T-helper 17 cell (primary cell): ENCODE data around the gene EMC9. TPM values are rescaled to one million over a fixed set of nuclear protein-coding genes. Genes with fewer than 3 reads are reported as not detected.

Source experiments
- ATAC-seq: fragments of 150-1000 bp; cut with Tn5 transposase; 2 replicates; pipeline ENCODE4 v1.10.0; 2021; ENCODE audit warnings: mild to moderate bottlenecking, moderate library complexity
- DNase-seq, 3 donors: peaks; one replicate each; pipeline versions ENCODE4 v3.0.0 to v3.0.0-alpha.2; 2020 to 2021
- H3K9me3 ChIP-seq: one replicate; pipeline ENCODE4 v1.7.0; 2013; ENCODE audit warnings: low read length, mild to moderate bottlenecking; ENCODE audit not compliant: control insufficient read depth, poor library complexity, severe bottlenecking
- H3K27ac Mint-ChIP-seq: one replicate; pipeline ENCODE4 v1.8.0; 2022; ENCODE audit warnings: mild to moderate bottlenecking, moderate library complexity, mixed read lengths
- H3K27me3 Mint-ChIP-seq: one replicate; pipeline ENCODE4 v1.8.0; 2022; ENCODE audit warnings: mixed read lengths
- H3K36me3 Mint-ChIP-seq: one replicate; pipeline ENCODE4 v1.8.0; 2022; ENCODE audit warnings: low read depth, mixed read lengths
- H3K4me1 Mint-ChIP-seq: one replicate; pipeline ENCODE4 v1.8.0; 2022; ENCODE audit warnings: mild to moderate bottlenecking, mixed read lengths
- H3K4me3 Mint-ChIP-seq: one replicate; pipeline ENCODE4 v1.8.0; 2022; ENCODE audit warnings: mild to moderate bottlenecking, moderate library complexity, mixed read lengths
- total RNA-seq, 4 donors: library from RNA in 2 of 4; stranded (reverse) in 2 of 4; gene quantifications; one replicate each; pipeline ENCODE4 v1.2.3 and lab custom pipeline; 2022 to 2026

EMC9 gene
- total RNA-seq, 2 donors from 2014 or later = 8.3 to 9.7 TPM

DNA sequence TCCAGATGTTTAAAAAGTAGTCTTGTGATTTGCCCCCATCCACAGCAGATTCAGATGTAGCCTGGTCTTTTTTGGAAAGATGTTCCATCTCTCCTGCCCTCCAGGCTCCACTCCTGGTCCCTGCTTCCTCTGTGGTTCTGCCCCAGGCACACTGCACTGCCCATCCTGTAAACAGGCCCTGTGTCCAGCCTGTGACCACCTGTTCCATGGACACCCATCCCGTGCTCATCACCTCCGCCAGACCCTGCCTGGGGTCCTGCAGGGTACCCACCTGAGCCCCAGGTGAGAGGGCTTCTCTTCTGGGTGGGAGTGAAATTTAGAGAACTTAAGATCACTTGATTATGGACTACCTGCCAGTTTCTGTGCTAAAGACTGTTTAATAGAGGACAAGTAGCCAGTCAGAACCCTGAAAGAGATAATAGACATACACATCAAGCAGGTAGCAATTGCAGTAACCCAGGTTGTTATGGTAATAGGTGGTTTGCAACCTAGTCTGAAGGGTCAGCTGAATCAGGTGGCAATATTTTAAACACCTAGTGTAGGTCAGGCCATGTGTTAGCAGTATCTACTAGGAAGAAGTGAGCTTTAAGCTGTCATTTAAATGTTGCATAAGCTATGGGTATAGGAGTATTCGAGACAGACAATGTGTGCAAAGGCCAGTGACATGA is 8.0 kb upstream of the EMC9 start:
- peak overlapping the region; percentile 56 for H3K27ac Mint-ChIP-seq
- H3K9me3 ChIP-seq = no peaks in the 10 kb centered on the region
- DNase-seq = no peak
- H3K4me3 Mint-ChIP-seq = peak overlapping the region; percentile 58
- H3K36me3 Mint-ChIP-seq = no peaks in the 10 kb centered on the region
- H3K27me3 Mint-ChIP-seq = no peaks in the 10 kb centered on the region
- ATAC-seq = no peak
- H3K4me1 Mint-ChIP-seq = peaks cover 40% of the 10 kb centered on the region

DNA sequence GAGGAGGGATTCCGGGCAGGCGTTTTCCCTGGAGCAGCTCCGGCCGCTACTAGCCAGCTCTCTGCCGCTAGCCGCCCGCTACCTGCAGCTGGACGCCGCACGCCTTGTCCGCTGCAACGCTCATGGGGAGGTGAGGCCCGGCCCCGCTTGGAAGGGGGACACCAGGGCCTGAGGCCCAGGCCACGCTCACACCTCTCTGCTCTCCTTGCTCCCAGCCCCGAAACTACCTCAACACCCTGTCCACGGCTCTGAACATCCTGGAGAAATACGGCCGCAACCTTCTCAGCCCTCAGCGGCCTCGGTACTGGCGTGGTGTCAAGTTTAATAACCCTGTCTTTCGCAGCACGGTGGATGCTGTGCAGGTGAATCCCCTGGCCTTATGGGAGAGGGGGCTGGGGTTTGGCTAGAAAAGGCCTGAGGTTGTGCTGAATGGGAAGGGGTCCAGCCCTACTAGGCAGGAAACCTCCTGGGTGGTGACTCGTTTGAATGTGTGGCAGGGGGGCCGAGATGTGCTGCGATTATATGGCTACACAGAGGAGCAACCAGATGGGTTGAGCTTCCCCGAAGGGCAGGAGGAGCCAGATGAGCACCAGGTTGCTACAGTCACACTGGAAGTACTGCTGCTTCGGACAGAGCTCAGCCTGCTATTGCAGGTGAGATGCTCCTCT is 6.5 kb upstream of the EMC9 start:
- Mint-ChIP-seq H3K4me3 (peak overlapping the region; percentile 98), H3K27ac (peak overlapping the region; percentile 91), H3K4me1 (peaks cover 46% of the 10 kb centered on the region), H3K36me3 (peaks cover 2% of the 10 kb centered on the region), H3K27me3 (no peaks in the 10 kb centered on the region)
- no peaks in the 10 kb centered on the region for H3K9me3 ChIP-seq
- DNase-seq (no peak), ATAC-seq (no peak)

GRCh38 chr14:24146978-24147760 is 5.8 kb upstream of the EMC9 start, which contains the start of gene RNF31:
Gene RNF31, plus strand, starts transcription at chr14:24147498. Its CDS starts 201 bp downstream, at chr14:24147699.
- no peaks in the 10 kb centered on the region for H3K9me3 ChIP-seq
- H3K4me1 Mint-ChIP-seq = peaks cover 49% of the 10 kb centered on the region
- H3K36me3 Mint-ChIP-seq = peaks cover 2% of the 10 kb centered on the region
- H3K27ac Mint-ChIP-seq = peak within 1 kb of the TSS; percentile 91
- peak; percentile 93 to 97 (median 95) for DNase-seq
- no peaks in the 10 kb centered on the region for H3K27me3 Mint-ChIP-seq
- peak within 1 kb of the TSS; percentile 98 for H3K4me3 Mint-ChIP-seq
- ATAC-seq = peak; percentile 91

DNA sequence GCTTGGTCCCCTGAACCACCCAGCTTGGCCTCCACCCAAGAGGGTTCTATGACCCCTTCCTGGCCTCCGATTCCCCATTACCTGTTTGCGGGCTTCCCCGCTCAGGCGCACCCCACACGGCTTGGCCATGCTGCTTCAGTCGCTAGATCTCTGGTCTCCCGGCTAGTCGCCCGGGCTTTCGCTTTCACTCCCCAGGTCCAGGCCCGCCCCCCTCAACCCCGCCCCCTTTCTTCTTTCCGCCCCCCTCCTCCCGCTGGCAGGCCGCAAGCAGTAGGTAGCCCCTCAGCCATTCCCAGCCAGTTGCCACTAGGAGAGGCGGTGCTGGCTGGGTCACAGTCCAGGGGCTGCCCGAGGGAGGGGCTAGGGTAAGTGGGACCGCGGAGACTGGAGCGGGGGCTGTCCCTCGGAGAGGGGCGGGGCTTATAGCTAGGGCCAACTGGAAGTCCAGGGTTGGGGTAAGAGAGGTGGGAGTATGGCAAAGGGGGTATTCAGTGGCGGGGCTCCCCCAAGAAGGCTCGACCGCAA is 5.1 kb upstream of the EMC9 start, which contains the start of gene PSME2:
Gene PSME2 (minus strand): TSS at position 158 of the 525 bp plus-strand sequence. CDS start 29 bp downstream, at position 129.
- Mint-ChIP-seq H3K4me3 (peak within 1 kb of the TSS; percentile 98), H3K36me3 (peaks cover 2% of the 10 kb centered on the region), H3K4me1 (peaks cover 53% of the 10 kb centered on the region), H3K27ac (peak within 1 kb of the TSS; percentile 91), H3K27me3 (no peaks in the 10 kb centered on the region)
- peak; percentile 65 for ATAC-seq
- H3K9me3 ChIP-seq = no peaks in the 10 kb centered on the region
- DNase-seq = peak; percentile 57 to 83 (median 75)

GRCh38 chr14:24145690-24146452 is 4.5 kb upstream of the EMC9 start:
- H3K27me3 Mint-ChIP-seq = no peaks in the 10 kb centered on the region
- peaks cover 2% of the 10 kb centered on the region for H3K36me3 Mint-ChIP-seq
- H3K4me3 Mint-ChIP-seq = peak overlapping the region; percentile 98
- no peak for DNase-seq
- peaks cover 52% of the 10 kb centered on the region for H3K4me1 Mint-ChIP-seq
- H3K27ac Mint-ChIP-seq = peak overlapping the region; percentile 90
- no peaks in the 10 kb centered on the region for H3K9me3 ChIP-seq
- ATAC-seq = no peak

GRCh38 chr14:24145219-24145618 is 3.8 kb upstream of the EMC9 start:
- DNase-seq (no peak), ATAC-seq (no peak)
- Mint-ChIP-seq H3K4me3 (peak overlapping the region; percentile 98), H3K36me3 (peaks cover 2% of the 10 kb centered on the region), H3K27ac (peak overlapping the region; percentile 90), H3K27me3 (no peaks in the 10 kb centered on the region), H3K4me1 (peaks cover 49% of the 10 kb centered on the region)
- no peaks in the 10 kb centered on the region for H3K9me3 ChIP-seq

DNA sequence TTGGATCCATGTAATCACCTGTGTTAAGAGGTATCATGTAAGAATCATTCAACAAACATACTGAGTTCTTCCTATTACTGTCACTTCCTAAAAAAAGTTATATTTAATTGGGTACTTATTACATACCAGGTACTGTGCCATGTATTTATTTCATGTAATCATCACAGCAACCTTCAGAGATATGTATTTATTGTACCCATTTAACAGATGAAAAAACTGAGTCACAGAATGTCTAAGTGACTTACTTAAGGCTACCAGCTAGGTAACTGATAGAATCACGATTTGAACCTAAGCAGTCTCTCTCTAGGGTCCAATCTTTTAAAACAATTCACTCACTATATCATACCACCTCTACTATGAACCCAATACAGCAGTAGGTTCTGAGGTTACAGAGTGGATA is 3.1 kb upstream of the EMC9 start:
- no peak for ATAC-seq
- DNase-seq = no peak
- Mint-ChIP-seq H3K27ac (peak overlapping the region; percentile 73), H3K36me3 (peaks cover 2% of the 10 kb centered on the region), H3K27me3 (no peaks in the 10 kb centered on the region), H3K4me1 (peaks cover 52% of the 10 kb centered on the region), H3K4me3 (no peak overlapping the region)
- H3K9me3 ChIP-seq = no peaks in the 10 kb centered on the region

GRCh38 chr14:24143511-24143910 is 2.1 kb upstream of the EMC9 start:
- no peaks in the 10 kb centered on the region for H3K27me3 Mint-ChIP-seq
- no peaks in the 10 kb centered on the region for H3K9me3 ChIP-seq
- H3K27ac Mint-ChIP-seq = no peak overlapping the region
- peaks cover 2% of the 10 kb centered on the region for H3K36me3 Mint-ChIP-seq
- ATAC-seq = no peak
- peaks cover 46% of the 10 kb centered on the region for H3K4me1 Mint-ChIP-seq
- DNase-seq = no peak
- no peak overlapping the region for H3K4me3 Mint-ChIP-seq

GRCh38 chr14:24139272-24139934 is 2.0 kb downstream of the EMC9 start:
- DNase-seq = no peak
- peak overlapping the region; percentile 43 for H3K27ac Mint-ChIP-seq
- no peak for ATAC-seq
- peak overlapping the region; percentile 64 for H3K4me3 Mint-ChIP-seq
- H3K36me3 Mint-ChIP-seq = peaks cover 2% of the 10 kb centered on the region
- no peaks in the 10 kb centered on the region for H3K9me3 ChIP-seq
- H3K27me3 Mint-ChIP-seq = no peaks in the 10 kb centered on the region
- peaks cover 45% of the 10 kb centered on the region for H3K4me1 Mint-ChIP-seq

DNA sequence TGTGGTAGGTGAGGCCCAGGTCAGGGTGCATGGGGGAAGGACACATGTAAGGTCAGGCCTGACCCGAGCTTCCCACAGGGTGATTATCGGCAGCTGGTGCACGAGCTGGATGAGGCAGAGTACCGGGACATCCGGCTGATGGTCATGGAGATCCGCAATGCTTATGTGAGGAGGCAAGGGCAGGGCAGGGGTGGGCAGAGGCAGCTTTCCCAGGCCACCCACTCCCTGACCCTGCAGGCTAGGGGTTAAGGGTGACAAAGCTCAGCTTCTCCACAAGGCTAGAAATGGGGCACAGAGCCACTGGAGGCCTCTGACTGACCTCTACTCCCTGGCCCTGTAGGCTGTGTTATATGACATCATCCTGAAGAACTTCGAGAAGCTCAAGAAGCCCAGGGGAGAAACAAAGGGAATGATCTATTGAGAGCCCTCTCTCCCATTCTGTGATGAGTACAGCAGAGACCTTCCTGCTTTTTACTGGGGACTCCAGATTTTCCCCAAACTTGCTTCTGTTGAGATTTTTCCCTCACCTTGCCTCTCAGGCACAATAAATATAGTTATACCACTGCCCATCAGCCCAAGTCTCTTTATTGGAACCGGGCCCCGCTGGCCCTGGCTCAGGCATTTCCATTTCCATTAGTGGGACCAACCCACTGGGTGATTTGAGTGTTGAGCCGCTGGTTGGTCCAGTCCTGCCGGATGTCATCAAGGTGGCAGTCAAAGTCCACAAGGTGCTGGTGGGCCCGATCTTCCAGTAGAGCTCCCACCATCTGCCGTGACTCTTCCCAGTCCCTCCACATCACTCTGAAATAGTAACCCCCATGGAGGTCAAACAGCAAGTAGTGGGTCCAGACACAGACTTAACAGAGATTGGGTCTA is 2.8 kb downstream of the EMC9 start:
- Mint-ChIP-seq H3K36me3 (no peaks in the 10 kb centered on the region), H3K4me1 (peaks cover 43% of the 10 kb centered on the region), H3K4me3 (peak overlapping the region; percentile 43), H3K27ac (peak overlapping the region; percentile 43), H3K27me3 (no peaks in the 10 kb centered on the region)
- H3K9me3 ChIP-seq = no peaks in the 10 kb centered on the region
- DNase-seq = no peak
- no peak for ATAC-seq

DNA sequence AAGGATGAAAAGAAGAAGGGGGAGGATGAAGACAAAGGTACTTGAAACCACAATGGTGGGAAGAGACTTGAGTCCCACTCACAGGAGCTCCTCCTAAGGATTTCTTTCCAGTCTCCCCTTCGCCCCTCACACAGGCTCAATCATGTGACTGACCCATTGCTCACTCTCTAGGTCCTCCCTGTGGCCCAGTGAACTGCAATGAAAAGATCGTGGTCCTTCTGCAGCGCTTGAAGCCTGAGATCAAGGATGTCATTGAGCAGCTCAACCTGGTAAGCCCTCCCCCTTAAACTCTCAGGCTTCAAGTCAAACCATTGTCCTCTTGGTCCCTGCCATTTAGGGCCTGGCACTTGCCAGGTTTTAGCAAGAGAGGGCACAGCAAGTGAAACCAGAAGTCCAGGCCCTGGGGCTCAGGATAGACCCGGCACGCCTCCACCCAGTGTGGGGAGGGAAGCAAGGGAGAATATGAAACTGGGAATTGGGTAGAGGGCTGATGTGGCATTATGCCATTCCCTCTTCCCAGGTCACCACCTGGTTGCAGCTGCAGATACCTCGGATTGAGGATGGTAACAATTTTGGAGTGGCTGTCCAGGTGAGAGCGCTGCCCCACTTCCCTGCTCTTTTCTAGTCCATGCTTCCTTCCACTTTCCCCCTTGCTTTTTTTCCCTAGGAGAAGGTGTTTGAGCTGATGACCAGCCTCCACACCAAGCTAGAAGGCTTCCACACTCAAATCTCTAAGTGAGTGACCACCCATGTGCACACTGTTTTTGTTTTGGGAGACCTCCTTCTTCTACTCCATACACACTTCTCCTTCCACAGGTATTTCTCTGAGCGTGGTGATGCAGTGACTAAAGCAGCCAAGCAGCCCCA is 3.6 kb downstream of the EMC9 start:
- DNase-seq (no peak), ATAC-seq (no peak)
- Mint-ChIP-seq H3K27me3 (no peaks in the 10 kb centered on the region), H3K27ac (peak overlapping the region; percentile 88), H3K36me3 (no peaks in the 10 kb centered on the region), H3K4me1 (peaks cover 42% of the 10 kb centered on the region), H3K4me3 (peak overlapping the region; percentile 95)
- no peaks in the 10 kb centered on the region for H3K9me3 ChIP-seq
